ENCODE measurements around the gene C16orf74. TPM values are rescaled to one million over a fixed set of nuclear protein-coding genes. Genes with fewer than 3 reads are reported as not detected.

C16orf74 gene
- total RNA-seq, 1 experiment from 2014 or later = 3.4 TPM

DNA sequence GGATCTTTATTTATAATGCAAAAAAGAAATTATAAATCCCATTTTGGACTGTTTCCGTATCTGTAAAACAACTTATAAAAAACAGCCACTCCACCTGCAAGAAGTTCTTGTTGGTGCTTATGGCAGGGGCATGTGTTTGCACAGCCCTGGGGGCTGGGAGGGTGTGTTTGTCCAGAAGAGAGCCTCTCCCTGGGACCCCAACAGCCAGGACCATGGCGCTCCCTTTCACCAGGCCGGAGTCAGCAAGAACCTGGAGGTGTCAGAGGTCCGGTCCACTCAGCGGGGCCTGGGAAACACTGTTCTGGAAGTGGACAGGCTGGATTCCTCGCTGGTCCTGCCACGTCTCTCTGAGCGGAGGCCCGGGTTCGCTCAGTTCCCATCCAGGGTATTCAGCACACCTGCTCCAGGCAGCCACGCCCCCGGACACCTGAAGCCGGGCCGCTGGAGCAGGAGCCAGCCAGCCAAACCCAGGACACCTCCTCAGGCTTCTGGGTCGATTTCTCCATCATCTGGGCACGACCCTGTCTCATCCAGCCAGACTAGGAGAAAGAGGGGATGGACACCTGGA is 43.3 kb downstream of the C16orf74 start:
- Mint-ChIP-seq H3K4me1 (ENCODE audit: low read depth, unreplicated experiment) (no peaks in the 10 kb centered on the region), H3K27ac (ENCODE audit: unreplicated experiment) (no peak overlapping the region), H3K36me3 (ENCODE audit: insufficient read depth, unreplicated experiment) (no peaks in the 10 kb centered on the region), H3K9me3 (ENCODE audit: low read depth, unreplicated experiment) (no peaks in the 10 kb centered on the region), H3K4me3 (ENCODE audit: low read depth, unreplicated experiment) (no peak overlapping the region), H3K27me3 (ENCODE audit: unreplicated experiment) (no peaks in the 10 kb centered on the region)
- intact Hi-C loops (cut with micrococcal nuclease; ENCODE audit: unreplicated experiment) = no loop called here
- no TSS peak for BruUV-seq (replicated peaks)
- no peak for TF ChIP-seq CTCF (IDR thresholded peaks at IDR 0.05; ENCODE audit: unreplicated experiment)
- DNase-seq = no peak
- CTCF ChIA-PET = no interaction called here

- intact Hi-C loops (cut with micrococcal nuclease; ENCODE audit: unreplicated experiment) = no loop called here
- no peak for TF ChIP-seq CTCF (IDR thresholded peaks at IDR 0.05; ENCODE audit: unreplicated experiment)
- BruUV-seq (replicated peaks) = no TSS peak
- Mint-ChIP-seq H3K36me3 (ENCODE audit: insufficient read depth, unreplicated experiment) (no peaks in the 10 kb centered on the region), H3K9me3 (ENCODE audit: low read depth, unreplicated experiment) (no peaks in the 10 kb centered on the region), H3K27ac (ENCODE audit: unreplicated experiment) (no peak overlapping the region), H3K27me3 (ENCODE audit: unreplicated experiment) (no peaks in the 10 kb centered on the region), H3K4me3 (ENCODE audit: low read depth, unreplicated experiment) (no peak overlapping the region), H3K4me1 (ENCODE audit: low read depth, unreplicated experiment) (no peaks in the 10 kb centered on the region)
- DNase-seq = no peak
- CTCF ChIA-PET = interaction anchor here (0.7 to 0.9 kb wide), 2 partner anchors 18 to 49 kb away, joined by 4 to 10 read pairs; partner anchors contain the start of gene GINS2
Observed at GRCh38 chr16:85706449-85707034, 44.4 kb downstream of the C16orf74 start.

- Mint-ChIP-seq H3K9me3 (ENCODE audit: low read depth, unreplicated experiment) (no peaks in the 10 kb centered on the region), H3K36me3 (ENCODE audit: insufficient read depth, unreplicated experiment) (no peaks in the 10 kb centered on the region), H3K27ac (ENCODE audit: unreplicated experiment) (no peak overlapping the region), H3K4me3 (ENCODE audit: low read depth, unreplicated experiment) (no peak overlapping the region), H3K4me1 (ENCODE audit: low read depth, unreplicated experiment) (no peaks in the 10 kb centered on the region), H3K27me3 (ENCODE audit: unreplicated experiment) (no peaks in the 10 kb centered on the region)
- no peak for TF ChIP-seq CTCF (IDR thresholded peaks at IDR 0.05; ENCODE audit: unreplicated experiment)
- intact Hi-C loops (cut with micrococcal nuclease; ENCODE audit: unreplicated experiment) = no loop called here
- DNase-seq = no peak
- CTCF ChIA-PET = interaction anchor here (0.9 kb wide), 1 partner anchor 48 kb away, joined by 4 read pairs; no protein-coding TSS in a partner anchor
- BruUV-seq (replicated peaks) = no TSS peak
Observed at GRCh38 chr16:85704900-85705846, 45.7 kb downstream of the C16orf74 start.

GRCh38 chr16:85704011-85704410 is 46.9 kb downstream of the C16orf74 start:
- Mint-ChIP-seq H3K36me3 (ENCODE audit: insufficient read depth, unreplicated experiment) (no peaks in the 10 kb centered on the region), H3K27me3 (ENCODE audit: unreplicated experiment) (no peaks in the 10 kb centered on the region), H3K27ac (ENCODE audit: unreplicated experiment) (no peak overlapping the region), H3K9me3 (ENCODE audit: low read depth, unreplicated experiment) (no peaks in the 10 kb centered on the region), H3K4me1 (ENCODE audit: low read depth, unreplicated experiment) (no peaks in the 10 kb centered on the region), H3K4me3 (ENCODE audit: low read depth, unreplicated experiment) (no peak overlapping the region)
- CTCF ChIA-PET = no interaction called here
- BruUV-seq (replicated peaks) = no TSS peak
- intact Hi-C loops (cut with micrococcal nuclease; ENCODE audit: unreplicated experiment) = no loop called here
- no peak for TF ChIP-seq CTCF (IDR thresholded peaks at IDR 0.05; ENCODE audit: unreplicated experiment)
- no peak for DNase-seq
